Endothelial cell of umbilical vein (primary cell): Measurements from ENCODE around the gene GGTLC2.

ENCODE experiments used
- CTCF ChIP-seq, 2 donors: IDR thresholded peaks; 1 replicate in 1 of 2; 2 replicates in 1 of 2; pipeline ENCODE4 v1.5.1; 2011; ENCODE audit warnings: low read length in 2 of 2, mild to moderate bottlenecking in 2 of 2, moderate library complexity in 2 of 2, control low read depth in 1 of 2, inconsistent platforms in 1 of 2, low read depth in 1 of 2; ENCODE audit not compliant: insufficient read depth in 1 of 2; ENCODE audit errors: extremely low read depth in 1 of 2
- EZH2 ChIP-seq: IDR thresholded peaks from 2 replicates; pipeline ENCODE4 v1.6.1; 2012; ENCODE audit warnings: borderline replicate concordance, low read depth, mild to moderate bottlenecking, moderate library complexity, low read length, inconsistent platforms; ENCODE audit not compliant: severe bottlenecking
- JUN ChIP-seq: IDR thresholded peaks from 2 replicates; pipeline ENCODE4 v1.6.1; 2011; ENCODE audit warnings: borderline replicate concordance, low read depth; ENCODE audit not compliant: insufficient read length, insufficient read depth
- MYC ChIP-seq: IDR thresholded peaks from one replicate; pipeline ENCODE4 v1.6.1; 2011; ENCODE audit warnings: mild to moderate bottlenecking, low read depth, low read length
- POLR2A ChIP-seq: IDR thresholded peaks from 2 replicates; pipeline ENCODE4 v1.6.1; 2012; ENCODE audit warnings: low read depth, mild to moderate bottlenecking, control low read depth, low read length

GRCh38 chr22:22598144-22598543 is 46.3 kb upstream of the GGTLC2 start:
- TF ChIP-seq CTCF (IDR thresholded peaks at IDR 0.05; ENCODE audit: extremely low read depth in 1 of 2, insufficient read depth in 1 of 2, low read depth in 1 of 2, low read length in 2 of 2) (no peak), POLR2A (no peak), EZH2 (no peak), MYC (no peak), JUN (no peak)
